ENCODE results near the gene GUCY2F. TPM values are rescaled to one million over a fixed set of nuclear protein-coding genes. Genes with fewer than 3 reads are reported as not detected.

The GUCY2F gene
- total RNA-seq, 4 donors from 2014 or later, result not detected

GRCh38 chrX:109498434-109498833 lies 16.5 kb upstream of the GUCY2F start:
- Histone ChIP-seq H3K9me3 (no peaks in the 10 kb centered on the region), H3K36me3 (no peaks in the 10 kb centered on the region), H3K27ac (no peak overlapping the region), H3K4me3 (replicated peaks in 1 of 3) (no peak overlapping the region), H3K4me1 (no peaks in the 10 kb centered on the region), H3K27me3 (no peaks in the 10 kb centered on the region)
- no peak for TF ChIP-seq POLR2A (IDR thresholded peaks at IDR 0.05)
- WGBS, 2 donors, result 65% methylated on average over 1 of the region's 1 CpG; no CpG with 5 or more reads in 1 of the 2 donors
- DNase-seq, result no peak
- intact Hi-C loops (cut with DNase I), result no loop called here

GRCh38 chrX:109489174-109489573 lies 7.3 kb upstream of the GUCY2F start:
- intact Hi-C loops (cut with DNase I), result loop anchor here (10.0 kb wide), 1 partner anchor 146 kb away; no protein-coding TSS in a partner anchor
- H3K9me3 ChIP-seq, result no peaks in the 10 kb centered on the region
- TF ChIP-seq CTCF (IDR thresholded peaks at IDR 0.05) (no peak), POLR2A (IDR thresholded peaks at IDR 0.05) (no peak)
- H3K4me1 ChIP-seq, result no peaks in the 10 kb centered on the region
- H3K27me3 ChIP-seq, result no peaks in the 10 kb centered on the region
- 81 to 100% methylated on average over 2 of the region's 2 CpGs for WGBS, 2 donors
- H3K27ac ChIP-seq, result no peak overlapping the region
- H3K36me3 ChIP-seq, result no peaks in the 10 kb centered on the region
- no peak overlapping the region for H3K4me3 ChIP-seq (replicated peaks in 1 of 3)
- DNase-seq, result no peak

- Histone ChIP-seq H3K9me3 (no peaks in the 10 kb centered on the region), H3K36me3 (no peaks in the 10 kb centered on the region), H3K27me3 (no peaks in the 10 kb centered on the region), H3K4me1 (no peaks in the 10 kb centered on the region), H3K27ac (no peak overlapping the region), H3K4me3 (replicated peaks in 1 of 3) (no peak overlapping the region)
- intact Hi-C loops (cut with DNase I), result loop anchor here (10.0 kb wide), 1 partner anchor 147 kb away; no protein-coding TSS in a partner anchor
- TF ChIP-seq POLR2A (IDR thresholded peaks at IDR 0.05) (no peak), CTCF (IDR thresholded peaks at IDR 0.05) (no peak)
- DNase-seq, result no peak
- 42 to 45% methylated on average over 4 of the region's 4 CpGs for WGBS, 2 donors
Measured at GRCh38 chrX:109487640-109488039, 5.8 kb upstream of the GUCY2F start.

GRCh38 chrX:109485470-109486340 lies 3.8 kb upstream of the GUCY2F start:
- Histone ChIP-seq H3K27ac (no peak overlapping the region), H3K36me3 (no peaks in the 10 kb centered on the region), H3K4me1 (no peaks in the 10 kb centered on the region), H3K9me3 (no peaks in the 10 kb centered on the region), H3K4me3 (replicated peaks in 1 of 3) (no peak overlapping the region), H3K27me3 (no peaks in the 10 kb centered on the region)
- WGBS, 2 donors, result 12% methylated on average over 9 of the region's 9 CpGs
- DNase-seq, result peak; percentile 49 to 53
- intact Hi-C loops (cut with DNase I), result loop anchor here (10.0 kb wide), 1 partner anchor 149 kb away; no protein-coding TSS in a partner anchor
- peak; percentile 76 to 93 (median 88) for TF ChIP-seq CTCF (IDR thresholded peaks at IDR 0.05)
- TF ChIP-seq POLR2A (IDR thresholded peaks at IDR 0.05), result no peak

- H3K9me3 ChIP-seq, result no peaks in the 10 kb centered on the region
- intact Hi-C loops (cut with DNase I), result loop anchor here (10.0 kb wide), 1 partner anchor 150 kb away; no protein-coding TSS in a partner anchor
- H3K27ac ChIP-seq, result no peak overlapping the region
- H3K27me3 ChIP-seq, result no peaks in the 10 kb centered on the region
- no peaks in the 10 kb centered on the region for H3K36me3 ChIP-seq
- no peak overlapping the region for H3K4me3 ChIP-seq (replicated peaks in 1 of 3)
- TF ChIP-seq POLR2A (IDR thresholded peaks at IDR 0.05) (no peak), CTCF (IDR thresholded peaks at IDR 0.05) (no peak)
- H3K4me1 ChIP-seq, result no peaks in the 10 kb centered on the region
- WGBS, 2 donors, result 96 to 100% methylated on average over 1 of the region's 1 CpG
- no peak for DNase-seq
Measured at GRCh38 chrX:109484886-109485285, 3.0 kb upstream of the GUCY2F start.
